Upper lobe of right lung (tissue), 1 donor: ENCODE results near the gene GSTM1. TPM values are rescaled to one million over a fixed set of nuclear protein-coding genes. Genes with fewer than 3 reads are reported as not detected.

Experiments used
- ATAC-seq: fragments of 200-7000 bp; cut with Tn5 transposase; one replicate; pipeline ENCODE4 v1.9.1; 2020; ENCODE audit warnings: mild to moderate bottlenecking, moderate library complexity
- DNase-seq: peaks from one replicate; pipeline ENCODE4 v3.0.0-alpha.2; 2020
- H3K27ac ChIP-seq: fragments of 200-600 bp; one replicate; pipeline ENCODE4 v1.8.0; 2022
- H3K27me3 ChIP-seq: fragments of 200-600 bp; one replicate; pipeline ENCODE4 v1.8.0; 2022; ENCODE audit warnings: mild to moderate bottlenecking
- H3K36me3 ChIP-seq: fragments of 200-600 bp; one replicate; pipeline ENCODE4 v1.8.0; 2022
- H3K4me1 ChIP-seq: fragments of 200-600 bp; one replicate; pipeline ENCODE4 v1.8.0; 2022
- H3K4me3 ChIP-seq: fragments of 200-600 bp; one replicate; pipeline ENCODE4 v1.8.0; 2022; ENCODE audit warnings: mild to moderate bottlenecking
- H3K9me3 ChIP-seq: fragments of 200-600 bp; one replicate; pipeline ENCODE4 v1.8.0; 2022
- intact Hi-C: fragments of 100-400 bp; cut with DNase I; formaldehyde crosslinking; loops from one replicate; pipeline ENCODE4 v1.11.0; 2022
- total RNA-seq: library from RNA; stranded (reverse); fragmentation: NEBNext Ultra II Directional; extraction: Animal tissue kit (Norgen Biotek cat#: 25700); gene quantifications from one replicate; pipeline ENCODE4 v1.2.1, GENCODE V29; 2021
- TF ChIP-seq, protein P1 (sequence below): fragments of 200-600 bp; IDR thresholded peaks from one replicate; pipeline ENCODE4 v1.8.0; 2022; ENCODE audit warnings: antibody characterized with exemption
- donor health status: DM: no; HTN: yes; CAD: no; lungs with severe emphysema.

GSTM1 gene
- total RNA-seq, 1 donor from 2014 or later = not detected

DNA sequence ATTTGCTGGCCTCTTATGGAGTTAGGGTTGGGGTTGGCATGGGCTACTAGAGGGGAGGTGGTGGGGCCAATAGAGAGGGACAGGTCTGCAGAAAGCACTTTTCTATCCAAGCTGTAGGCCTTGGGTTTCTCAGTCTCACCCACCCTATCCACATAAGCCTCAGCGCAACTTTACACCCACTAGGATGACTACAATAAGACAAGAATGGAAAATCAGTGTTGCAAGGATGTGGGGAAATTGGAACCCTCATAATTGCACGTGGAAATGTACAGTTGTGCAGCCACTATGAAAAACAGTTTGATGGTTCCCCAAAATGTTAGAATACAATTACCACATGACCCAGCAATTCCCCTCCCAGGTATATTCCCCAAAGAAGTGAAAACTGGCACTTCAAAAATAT lies 45.8 kb upstream of the GSTM1 start:
- Histone ChIP-seq H3K36me3 (no peaks in the 10 kb centered on the region), H3K4me3 (no peak overlapping the region), H3K9me3 (no peaks in the 10 kb centered on the region), H3K27me3 (no peaks in the 10 kb centered on the region), H3K4me1 (peaks cover 3% of the 10 kb centered on the region), H3K27ac (no peak overlapping the region)
- DNase-seq (no peak), ATAC-seq (no peak)
- intact Hi-C loops = loop anchor here (5.0 kb wide), 1 partner anchor 130 kb away; no protein-coding TSS in a partner anchor
- TF ChIP-seq, protein P1, sequence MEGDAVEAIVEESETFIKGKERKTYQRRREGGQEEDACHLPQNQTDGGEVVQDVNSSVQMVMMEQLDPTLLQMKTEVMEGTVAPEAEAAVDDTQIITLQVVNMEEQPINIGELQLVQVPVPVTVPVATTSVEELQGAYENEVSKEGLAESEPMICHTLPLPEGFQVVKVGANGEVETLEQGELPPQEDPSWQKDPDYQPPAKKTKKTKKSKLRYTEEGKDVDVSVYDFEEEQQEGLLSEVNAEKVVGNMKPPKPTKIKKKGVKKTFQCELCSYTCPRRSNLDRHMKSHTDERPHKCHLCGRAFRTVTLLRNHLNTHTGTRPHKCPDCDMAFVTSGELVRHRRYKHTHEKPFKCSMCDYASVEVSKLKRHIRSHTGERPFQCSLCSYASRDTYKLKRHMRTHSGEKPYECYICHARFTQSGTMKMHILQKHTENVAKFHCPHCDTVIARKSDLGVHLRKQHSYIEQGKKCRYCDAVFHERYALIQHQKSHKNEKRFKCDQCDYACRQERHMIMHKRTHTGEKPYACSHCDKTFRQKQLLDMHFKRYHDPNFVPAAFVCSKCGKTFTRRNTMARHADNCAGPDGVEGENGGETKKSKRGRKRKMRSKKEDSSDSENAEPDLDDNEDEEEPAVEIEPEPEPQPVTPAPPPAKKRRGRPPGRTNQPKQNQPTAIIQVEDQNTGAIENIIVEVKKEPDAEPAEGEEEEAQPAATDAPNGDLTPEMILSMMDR = no peak

- Histone ChIP-seq H3K9me3 (no peaks in the 10 kb centered on the region), H3K27me3 (no peaks in the 10 kb centered on the region), H3K4me3 (no peak overlapping the region), H3K36me3 (no peaks in the 10 kb centered on the region), H3K27ac (no peak overlapping the region), H3K4me1 (peaks cover 3% of the 10 kb centered on the region)
- ATAC-seq (no peak), DNase-seq (no peak)
- intact Hi-C loops = loop anchor here (5.0 kb wide), 1 partner anchor 130 kb away; no protein-coding TSS in a partner anchor
- TF ChIP-seq, protein P1 = no peak
Measured at GRCh38 chr1:109642626-109643025, 45.0 kb upstream of the GSTM1 start.

DNA sequence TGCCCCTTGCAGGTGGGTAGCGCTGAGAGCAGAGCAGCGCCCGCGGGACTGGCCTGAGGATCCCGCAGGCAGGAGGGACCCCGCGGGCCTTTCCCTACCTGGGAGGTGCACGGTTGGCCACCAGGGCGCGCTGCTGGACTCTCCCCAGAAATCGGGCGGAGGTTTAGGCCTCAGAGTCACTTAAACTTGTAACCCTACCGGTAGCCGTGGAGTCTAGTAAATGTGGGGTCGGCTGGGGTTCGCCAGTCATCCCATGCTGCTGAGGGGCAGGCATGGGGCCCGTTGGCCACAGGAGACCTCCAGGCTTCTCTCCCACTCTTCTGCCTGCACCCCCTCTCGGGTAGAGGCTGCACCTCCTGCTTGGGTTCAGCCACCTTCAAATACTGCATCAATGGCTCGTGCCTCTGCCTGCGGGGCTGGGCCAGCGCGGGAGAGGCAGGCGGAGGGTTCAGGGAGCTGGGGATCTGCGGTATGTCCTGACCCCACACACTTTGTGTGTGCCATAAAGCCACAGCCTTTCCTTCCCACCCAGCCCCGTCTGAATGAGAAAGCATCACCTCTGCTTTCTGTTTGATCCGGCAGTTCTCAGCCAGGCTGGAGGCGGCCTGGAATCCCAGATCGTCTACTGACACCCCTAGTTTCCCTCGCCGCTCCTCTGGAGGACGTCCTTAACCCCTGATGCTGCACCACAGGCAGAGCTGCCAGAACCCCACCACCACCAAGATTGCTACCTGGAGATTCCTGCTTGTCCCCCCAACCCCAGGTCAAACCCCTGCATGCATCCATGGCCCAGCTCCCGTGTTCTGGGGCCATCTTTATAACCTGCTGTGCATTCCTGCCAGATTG lies 44.0 kb upstream of the GSTM1 start:
- intact Hi-C loops = loop anchor here (5.0 kb wide), 1 partner anchor 129 kb away; no protein-coding TSS in a partner anchor
- no peaks in the 10 kb centered on the region for H3K36me3 ChIP-seq
- peaks cover 3% of the 10 kb centered on the region for H3K4me1 ChIP-seq
- no peak overlapping the region for H3K4me3 ChIP-seq
- ATAC-seq (peak; percentile 93), DNase-seq (peak; percentile 93)
- H3K9me3 ChIP-seq = no peaks in the 10 kb centered on the region
- TF ChIP-seq, protein P1 = peak; percentile 87
- H3K27ac ChIP-seq = no peak overlapping the region
- no peaks in the 10 kb centered on the region for H3K27me3 ChIP-seq

DNA sequence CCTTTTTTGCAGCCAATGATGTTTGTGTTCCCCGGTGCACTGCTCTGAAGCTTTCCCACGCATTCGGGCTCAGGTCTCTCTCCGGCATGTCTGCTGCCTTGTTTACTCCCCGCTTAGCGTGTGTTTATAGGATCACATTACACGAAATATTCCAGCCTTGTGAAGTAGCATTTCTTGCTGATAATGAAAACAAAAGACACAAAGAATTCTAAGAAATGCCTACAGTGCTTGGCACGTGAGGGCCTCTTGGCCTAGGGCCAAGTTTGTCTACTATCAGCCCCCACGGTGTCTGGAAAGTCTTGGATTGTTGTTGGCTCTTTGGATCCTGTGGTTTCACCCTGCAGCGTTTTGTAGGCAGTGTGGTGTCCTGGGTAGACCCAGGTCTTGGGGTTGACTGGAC lies 42.9 kb upstream of the GSTM1 start:
- intact Hi-C loops = loop anchor here (5.0 kb wide), 1 partner anchor 128 kb away; no protein-coding TSS in a partner anchor

DNA sequence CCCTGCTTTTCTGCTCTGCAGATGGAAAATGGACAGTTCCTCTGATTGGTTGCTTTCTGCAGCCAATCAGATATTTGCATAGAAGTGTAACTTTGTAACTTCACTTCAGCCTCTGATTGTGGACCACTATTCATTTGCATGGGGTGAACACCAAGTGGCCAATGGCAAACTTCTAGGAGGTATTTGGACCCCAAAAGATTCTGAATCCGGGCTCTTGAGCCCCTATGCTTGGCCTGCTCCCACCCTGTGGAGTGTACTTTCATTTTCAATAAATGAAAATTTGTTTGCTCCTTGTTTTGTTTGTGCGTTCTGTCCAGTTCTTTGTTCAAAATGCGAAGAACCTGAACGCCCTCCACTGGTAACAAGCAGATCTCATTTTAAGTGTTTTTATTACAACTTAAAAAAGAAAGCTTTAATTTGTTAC lies 38.1 kb upstream of the GSTM1 start:
- Histone ChIP-seq H3K27ac (no peak overlapping the region), H3K27me3 (no peaks in the 10 kb centered on the region), H3K9me3 (no peaks in the 10 kb centered on the region), H3K36me3 (no peaks in the 10 kb centered on the region), H3K4me1 (no peaks in the 10 kb centered on the region), H3K4me3 (no peak overlapping the region)
- TF ChIP-seq, protein P1 = peak; percentile 33
- ATAC-seq = no peak
- no peak for DNase-seq
- intact Hi-C loops = no loop called here

More for the DNA sequence above, 42.9 kb upstream of the GSTM1 start:
- H3K27me3 ChIP-seq = no peaks in the 10 kb centered on the region
- DNase-seq (peak; percentile 16), ATAC-seq (no peak)
- TF ChIP-seq, protein P1 = no peak
- H3K27ac ChIP-seq = no peak overlapping the region
- peaks cover 3% of the 10 kb centered on the region for H3K4me1 ChIP-seq
- H3K9me3 ChIP-seq = no peaks in the 10 kb centered on the region
- H3K36me3 ChIP-seq = no peaks in the 10 kb centered on the region
- H3K4me3 ChIP-seq = no peak overlapping the region
